ENCODE data around the gene RRBP1. TPM values are rescaled to one million over a fixed set of nuclear protein-coding genes. Genes with fewer than 3 reads are reported as not detected.
A peak's percentile ranks its signal among the peaks of the same experiment; 100 is the strongest.

RRBP1 gene
- total RNA-seq, 2 donors from 2014 or later, result 52.0 to 57.7 TPM

- no peak for DNase-seq (ENCODE audit: low spot score)
- H3K4me3 ChIP-seq, result no peak overlapping the region
- TF ChIP-seq CTCF (IDR thresholded peaks at IDR 0.05), result no peak
- H3K27me3 ChIP-seq, result no peaks in the 10 kb centered on the region
- H3K9me3 ChIP-seq, result no peaks in the 10 kb centered on the region
- no peaks in the 10 kb centered on the region for H3K4me1 ChIP-seq
- H3K36me3 ChIP-seq, result peaks cover 96% of the 10 kb centered on the region
- no peak overlapping the region for H3K27ac ChIP-seq
These were observed 53.8 kb downstream of the RRBP1 start for GRCh38 chr20:17628101-17628841.

- Histone ChIP-seq H3K27me3 (no peaks in the 10 kb centered on the region), H3K4me3 (no peak overlapping the region), H3K36me3 (peaks cover 96% of the 10 kb centered on the region), H3K9me3 (no peaks in the 10 kb centered on the region), H3K4me1 (no peaks in the 10 kb centered on the region), H3K27ac (peak overlapping the region in 1 of 2 donors; percentile 61)
- no peak for TF ChIP-seq CTCF (IDR thresholded peaks at IDR 0.05)
- DNase-seq (ENCODE audit: low spot score), result no peak
These were observed 54.7 kb downstream of the RRBP1 start for GRCh38 chr20:17627101-17627955.

DNA sequence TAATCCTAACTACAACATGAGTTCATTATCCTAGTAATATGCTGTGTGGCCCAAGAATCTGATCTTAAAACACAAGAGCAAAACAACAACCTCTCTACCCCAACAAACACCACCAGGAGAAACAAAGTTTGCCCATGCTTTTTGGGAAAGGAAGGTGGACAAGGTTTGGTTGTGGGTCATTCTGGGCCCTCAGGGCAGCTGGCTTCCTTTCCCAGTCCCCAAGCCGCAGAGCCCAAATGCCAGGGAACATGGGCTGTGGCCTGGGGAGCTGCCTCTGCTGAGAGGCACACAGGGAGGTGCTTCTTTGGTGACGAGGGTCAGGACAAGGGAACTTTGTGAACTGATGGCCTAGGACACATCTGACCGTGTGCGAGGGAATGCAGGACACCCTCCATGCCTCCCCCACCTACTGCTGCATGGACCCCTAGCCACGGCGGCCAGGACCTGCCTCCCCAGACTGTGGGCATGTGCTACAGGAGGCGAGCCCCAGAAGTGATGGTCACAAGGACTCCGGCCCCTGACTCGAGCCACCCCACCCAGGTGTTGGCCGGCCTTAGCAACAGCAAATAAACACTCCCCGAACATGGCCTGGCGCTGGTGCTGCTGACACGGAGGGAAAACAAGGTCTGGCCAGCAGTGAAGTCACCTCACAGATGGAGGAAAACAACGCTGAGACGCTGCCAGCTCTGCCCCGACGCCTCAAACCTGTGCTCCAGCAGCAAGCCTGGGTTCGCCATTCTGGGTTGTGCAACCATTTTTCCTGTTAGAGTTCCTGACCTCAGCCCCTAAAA, 55.6 kb downstream of the RRBP1 start:
- H3K36me3 ChIP-seq, result peaks cover 95% of the 10 kb centered on the region
- H3K27me3 ChIP-seq, result no peaks in the 10 kb centered on the region
- no peak for TF ChIP-seq CTCF (IDR thresholded peaks at IDR 0.05)
- H3K4me3 ChIP-seq, result no peak overlapping the region
- H3K9me3 ChIP-seq, result no peaks in the 10 kb centered on the region
- no peak for DNase-seq (ENCODE audit: low spot score)
- peak overlapping the region; percentile 51 to 61 for H3K27ac ChIP-seq
- no peaks in the 10 kb centered on the region for H3K4me1 ChIP-seq

DNA sequence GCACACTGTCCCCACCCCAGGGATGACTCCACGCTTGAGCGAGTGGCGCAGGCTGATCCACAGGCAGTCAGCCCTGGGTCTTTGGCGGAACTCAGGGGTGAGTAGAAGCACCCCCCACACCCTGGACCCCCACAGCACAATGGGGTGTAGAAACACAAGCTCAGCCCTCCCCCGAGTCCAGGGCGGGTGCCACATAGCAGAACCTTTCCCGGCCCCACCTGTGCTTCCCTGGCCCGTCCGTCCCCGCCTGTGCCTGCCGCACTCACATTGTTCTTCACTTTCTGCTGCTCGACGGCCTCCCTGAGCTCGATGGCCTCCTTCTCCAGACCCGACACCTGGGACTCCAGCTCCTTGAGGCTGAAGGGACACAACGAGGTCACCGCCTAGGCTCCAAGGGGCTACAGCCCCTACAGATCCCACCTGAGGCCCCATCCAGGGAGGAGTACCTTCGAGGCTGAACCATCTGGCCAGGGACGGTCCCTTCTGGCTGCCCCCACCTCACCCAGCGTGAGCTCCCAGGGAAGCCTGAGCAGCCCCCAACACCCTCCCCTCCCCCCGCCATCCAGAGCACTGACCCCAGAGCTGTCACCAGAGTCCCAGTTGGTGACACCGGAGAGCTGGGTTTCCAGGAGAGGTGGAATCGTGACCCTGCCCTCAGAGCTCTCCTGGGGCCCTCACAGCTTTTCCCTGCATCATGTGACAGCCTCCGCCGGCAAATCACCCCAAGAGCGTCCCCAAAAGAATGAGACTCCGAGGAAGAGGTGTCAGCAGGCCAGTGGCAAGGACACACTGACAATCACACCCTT, 56.6 kb downstream of the RRBP1 start:
- no peak for TF ChIP-seq CTCF (IDR thresholded peaks at IDR 0.05)
- Histone ChIP-seq H3K36me3 (peaks cover 95% of the 10 kb centered on the region), H3K27ac (peak overlapping the region; percentile 33 to 51), H3K27me3 (no peaks in the 10 kb centered on the region), H3K4me1 (no peaks in the 10 kb centered on the region), H3K9me3 (no peaks in the 10 kb centered on the region), H3K4me3 (no peak overlapping the region)
- DNase-seq (ENCODE audit: low spot score), result no peak

Data from right atrium auricular region (tissue), 2 donors.